Prostate gland (tissue), 2 donors: ENCODE results near the gene AAMP.

ENCODE experiments used
- CTCF ChIP-seq, 4 experiments: fragments of 200-600 bp in 2 of 4; fragments of 450-650 bp in 2 of 4; sonication (generic) in 2 of 4; IDR thresholded peaks; 1 replicate in 3 of 4; 2 replicates in 1 of 4; pipeline ENCODE4 v1.5.1; 2016 to 2019; ENCODE audit warnings: antibody characterized with exemption in 4 of 4, mild to moderate bottlenecking in 2 of 4, moderate library complexity in 2 of 4
- POLR2A ChIP-seq: fragments of 450-650 bp; IDR thresholded peaks from one replicate; pipeline ENCODE4 v1.6.1; 2016; ENCODE audit warnings: antibody characterized with exemption, mild to moderate bottlenecking
- POLR2AphosphoS5 ChIP-seq: sonication (generic); formaldehyde crosslinking; IDR thresholded peaks from one replicate; pipeline ENCODE4 v1.6.1; 2017; ENCODE audit warnings: antibody characterized with exemption

- no peak for TF ChIP-seq CTCF (IDR thresholded peaks at IDR 0.05)
- TF ChIP-seq POLR2A, result no peak
- TF ChIP-seq POLR2AphosphoS5, result no peak
Measured at GRCh38 chr2:218233543-218233942, 36.4 kb downstream of the AAMP start.
